Nephron progenitor cell (in vitro differentiated cells): ENCODE measurements around the gene CCDC81.
"Not testable (repeated sequence)": the region's sequence is repeated elsewhere in the genome, so short reads cannot be mapped to it uniquely, and the experiment has no call there.

Experiments used
- DNase-seq: peaks from one replicate; pipeline ENCODE4 v3.0.0; 2021
- H3K27ac Mint-ChIP-seq: 2 replicates; pipeline ENCODE4 v1.8.0; 2021; ENCODE audit warnings: mild to moderate bottlenecking, moderate library complexity, mixed read lengths
- H3K27me3 Mint-ChIP-seq: 2 replicates; pipeline ENCODE4 v1.8.0; 2021; ENCODE audit warnings: mild to moderate bottlenecking, low read depth, mixed read lengths; ENCODE audit not compliant: poor library complexity
- H3K36me3 Mint-ChIP-seq: 2 replicates; pipeline ENCODE4 v1.8.0; 2021; ENCODE audit warnings: low read depth, mixed read lengths
- H3K4me1 Mint-ChIP-seq: 2 replicates; pipeline ENCODE4 v1.8.0; 2021; ENCODE audit warnings: mixed read lengths
- H3K4me3 Mint-ChIP-seq: 2 replicates; pipeline ENCODE4 v1.8.0; 2021; ENCODE audit warnings: mild to moderate bottlenecking, moderate library complexity, mixed read lengths
- H3K9me3 Mint-ChIP-seq: 2 replicates; pipeline ENCODE4 v1.8.0; 2021; ENCODE audit warnings: mild to moderate bottlenecking, moderate library complexity, mixed read lengths
- TF ChIP-seq, protein P1 (sequence below): fragments of 200-600 bp; sonication (generic); IDR thresholded peaks from 2 replicates; pipeline ENCODE4 v1.5.0; 2021; ENCODE audit warnings: antibody characterized with exemption

The CCDC81 gene

DNA sequence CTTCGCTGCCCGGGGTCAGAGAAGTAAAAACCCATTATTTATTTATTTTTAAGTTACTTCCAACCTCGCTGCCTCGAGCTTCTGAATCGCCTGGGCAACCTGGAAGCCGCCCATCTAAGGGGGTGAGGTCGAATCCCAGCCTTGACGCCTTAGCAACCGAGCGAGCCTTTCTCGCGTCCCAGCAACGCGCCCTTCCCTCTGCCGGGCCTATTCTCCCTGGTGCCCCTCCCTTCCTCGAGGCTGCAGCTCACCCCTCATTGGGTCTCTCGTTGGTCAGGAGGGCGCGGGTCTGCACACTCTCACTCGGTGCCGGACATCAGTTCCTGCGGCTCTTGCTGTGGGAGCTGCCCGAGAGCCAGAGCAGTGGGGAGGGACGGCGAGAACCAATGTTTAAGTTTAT lies at the start of gene CCDC81:
Gene CCDC81 (plus strand): TSS at position 302 of the 400 bp plus-strand sequence. CDS start 277 bp downstream, outside the sequence.
- H3K27ac Mint-ChIP-seq, result no peak within 1 kb of the TSS
- TF ChIP-seq, protein P1, sequence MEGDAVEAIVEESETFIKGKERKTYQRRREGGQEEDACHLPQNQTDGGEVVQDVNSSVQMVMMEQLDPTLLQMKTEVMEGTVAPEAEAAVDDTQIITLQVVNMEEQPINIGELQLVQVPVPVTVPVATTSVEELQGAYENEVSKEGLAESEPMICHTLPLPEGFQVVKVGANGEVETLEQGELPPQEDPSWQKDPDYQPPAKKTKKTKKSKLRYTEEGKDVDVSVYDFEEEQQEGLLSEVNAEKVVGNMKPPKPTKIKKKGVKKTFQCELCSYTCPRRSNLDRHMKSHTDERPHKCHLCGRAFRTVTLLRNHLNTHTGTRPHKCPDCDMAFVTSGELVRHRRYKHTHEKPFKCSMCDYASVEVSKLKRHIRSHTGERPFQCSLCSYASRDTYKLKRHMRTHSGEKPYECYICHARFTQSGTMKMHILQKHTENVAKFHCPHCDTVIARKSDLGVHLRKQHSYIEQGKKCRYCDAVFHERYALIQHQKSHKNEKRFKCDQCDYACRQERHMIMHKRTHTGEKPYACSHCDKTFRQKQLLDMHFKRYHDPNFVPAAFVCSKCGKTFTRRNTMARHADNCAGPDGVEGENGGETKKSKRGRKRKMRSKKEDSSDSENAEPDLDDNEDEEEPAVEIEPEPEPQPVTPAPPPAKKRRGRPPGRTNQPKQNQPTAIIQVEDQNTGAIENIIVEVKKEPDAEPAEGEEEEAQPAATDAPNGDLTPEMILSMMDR, result no peak
- peak within 1 kb of the TSS; percentile 74 for H3K4me3 Mint-ChIP-seq
- H3K27me3 Mint-ChIP-seq, result peaks cover 8% of the 10 kb centered on the region
- H3K4me1 Mint-ChIP-seq, result peaks cover 11% of the 10 kb centered on the region
- peaks cover 21% of the 10 kb centered on the region for H3K9me3 Mint-ChIP-seq
- DNase-seq, result peak; percentile 58
- H3K36me3 Mint-ChIP-seq, result peaks cover 5% of the 10 kb centered on the region

DNA sequence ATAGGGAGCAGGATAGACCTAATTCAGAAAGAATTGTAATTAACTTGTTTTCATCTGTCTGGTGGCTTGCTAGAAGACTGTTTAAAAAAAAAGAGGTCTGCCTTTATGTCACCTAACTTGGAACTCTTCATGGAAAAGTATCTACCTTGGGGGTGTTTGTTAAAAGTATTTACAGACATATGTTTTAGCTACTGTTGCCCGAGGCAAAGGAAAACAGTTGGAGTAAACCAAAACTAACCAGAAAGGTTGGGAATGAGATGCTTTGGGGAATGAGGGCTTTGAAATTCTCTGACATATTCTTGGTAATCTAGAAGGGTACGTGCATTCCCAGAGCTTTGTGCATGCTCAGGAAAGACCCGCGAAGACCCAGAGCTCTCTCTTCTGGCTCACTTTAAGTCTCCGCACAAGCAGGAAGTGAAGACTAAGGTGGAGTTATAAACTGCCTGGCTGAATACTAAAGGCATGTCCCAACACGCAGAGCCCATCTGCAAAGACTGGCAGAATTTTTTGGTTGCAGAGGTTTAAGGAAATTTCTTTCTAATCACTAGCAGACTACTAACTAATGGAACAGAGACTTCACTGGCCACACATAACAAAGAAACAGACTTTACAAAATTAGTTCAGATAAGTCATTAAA lies 39.4 kb upstream of the CCDC81 start:
- Mint-ChIP-seq H3K4me3 (no peak overlapping the region), H3K27me3 (no peaks in the 10 kb centered on the region), H3K9me3 (peaks cover 32% of the 10 kb centered on the region), H3K4me1 (no peaks in the 10 kb centered on the region), H3K27ac (no peak overlapping the region), H3K36me3 (peaks cover 86% of the 10 kb centered on the region)
- no peak for DNase-seq
- TF ChIP-seq, protein P1, result no peak

DNA sequence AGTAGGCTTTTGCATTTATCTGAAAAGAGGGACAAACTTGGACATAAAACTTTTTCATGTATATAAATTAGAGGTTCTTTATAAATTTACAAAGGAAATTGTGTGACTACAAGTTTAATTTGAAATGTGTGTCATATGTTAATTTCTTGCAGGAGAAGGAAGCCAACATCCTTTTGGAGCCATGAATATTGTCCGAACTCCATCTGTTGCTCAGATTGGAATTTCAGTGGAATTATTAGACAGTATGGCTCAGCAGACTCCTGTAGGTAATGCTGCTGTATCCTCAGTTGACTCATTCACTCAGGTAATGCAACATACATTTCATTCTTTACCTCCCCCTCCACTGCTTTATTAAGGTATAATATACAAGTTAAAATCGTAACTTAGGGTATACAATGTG lies 37.5 kb upstream of the CCDC81 start:
- H3K4me3 Mint-ChIP-seq, result no peak overlapping the region
- H3K27me3 Mint-ChIP-seq, result no peaks in the 10 kb centered on the region
- H3K36me3 Mint-ChIP-seq, result peaks cover 93% of the 10 kb centered on the region
- no peak overlapping the region for H3K27ac Mint-ChIP-seq
- TF ChIP-seq, protein P1, result no peak
- no peaks in the 10 kb centered on the region for H3K4me1 Mint-ChIP-seq
- H3K9me3 Mint-ChIP-seq, result peaks cover 32% of the 10 kb centered on the region
- DNase-seq, result no peak

DNA sequence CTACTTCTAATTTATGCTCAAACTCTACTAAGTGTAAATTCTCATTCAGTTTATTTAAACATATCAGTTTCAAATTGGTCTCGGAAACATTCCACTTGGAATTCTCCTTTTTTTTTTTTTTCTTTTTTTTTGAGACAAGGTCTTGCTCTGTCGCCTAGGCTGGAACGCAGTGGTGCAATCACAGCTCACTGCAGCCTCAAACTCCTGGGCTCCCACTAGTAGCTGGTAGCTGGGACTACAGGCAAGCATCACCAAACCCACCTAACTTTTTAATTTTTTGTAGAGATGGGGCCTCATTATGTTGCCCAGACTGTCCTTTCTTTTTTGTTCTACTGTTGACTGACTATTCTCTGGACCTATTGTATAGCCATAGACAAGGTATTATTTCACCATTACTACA lies 33.3 kb upstream of the CCDC81 start:
- TF ChIP-seq, protein P1, result no peak
- Mint-ChIP-seq H3K27me3 (no peaks in the 10 kb centered on the region), H3K9me3 (peaks cover 14% of the 10 kb centered on the region), H3K36me3 (peaks cover 58% of the 10 kb centered on the region), H3K4me1 (no peaks in the 10 kb centered on the region), H3K4me3 (no peak overlapping the region), H3K27ac (no peak overlapping the region)
- no peak for DNase-seq

DNA sequence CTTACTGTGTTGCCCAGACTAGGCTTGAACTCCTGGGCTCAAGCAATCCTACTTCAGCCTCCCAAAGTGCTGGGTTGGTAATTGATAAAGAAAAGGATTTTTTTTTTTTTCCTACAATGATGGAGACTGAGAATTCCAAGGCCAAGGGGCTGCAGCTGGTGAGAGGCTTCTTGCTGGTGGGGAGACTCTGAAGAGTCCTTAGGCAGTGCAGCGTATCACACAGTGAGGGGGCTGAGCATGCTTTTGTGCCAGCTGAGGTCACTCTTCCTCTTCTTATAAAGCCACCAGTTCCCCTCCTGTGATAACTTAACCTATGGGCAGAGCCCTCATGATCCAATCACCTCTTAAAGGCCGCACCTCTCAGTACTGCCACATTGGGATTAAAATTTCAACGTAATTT lies 28.2 kb upstream of the CCDC81 start:
- H3K27me3 Mint-ChIP-seq, result no peaks in the 10 kb centered on the region
- peaks cover 16% of the 10 kb centered on the region for H3K36me3 Mint-ChIP-seq
- peak overlapping the region; percentile 32 for H3K27ac Mint-ChIP-seq
- no peak overlapping the region for H3K4me3 Mint-ChIP-seq
- TF ChIP-seq, protein P1, result no peak
- no peaks in the 10 kb centered on the region for H3K9me3 Mint-ChIP-seq
- H3K4me1 Mint-ChIP-seq, result no peaks in the 10 kb centered on the region
- no peak for DNase-seq

DNA sequence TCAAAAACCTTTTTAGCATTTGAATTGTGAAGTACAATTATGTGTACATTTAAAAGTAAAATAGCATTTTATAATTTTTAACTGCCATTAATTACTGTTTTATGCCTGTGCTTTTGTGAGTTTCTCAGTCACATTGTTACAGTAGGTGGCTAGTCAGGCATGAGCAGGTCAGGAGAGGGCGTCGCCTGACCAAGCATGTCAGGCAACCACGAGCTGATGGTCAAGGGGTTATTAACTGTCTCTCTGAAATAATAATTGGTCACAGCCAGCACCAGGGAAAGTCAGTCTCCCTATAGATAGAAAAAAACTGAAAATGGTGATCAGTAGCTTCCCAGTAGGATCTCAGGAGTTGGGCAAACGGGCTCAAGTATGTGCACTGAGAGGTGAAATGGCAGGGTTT lies 19.4 kb upstream of the CCDC81 start:
- TF ChIP-seq, protein P1, result no peak
- no peak overlapping the region for H3K4me3 Mint-ChIP-seq
- peak; percentile 18 for DNase-seq
- H3K27me3 Mint-ChIP-seq, result no peaks in the 10 kb centered on the region
- H3K4me1 Mint-ChIP-seq, result peaks cover 17% of the 10 kb centered on the region
- no peak overlapping the region for H3K27ac Mint-ChIP-seq
- H3K36me3 Mint-ChIP-seq, result no peaks in the 10 kb centered on the region
- H3K9me3 Mint-ChIP-seq, result no peaks in the 10 kb centered on the region

DNA sequence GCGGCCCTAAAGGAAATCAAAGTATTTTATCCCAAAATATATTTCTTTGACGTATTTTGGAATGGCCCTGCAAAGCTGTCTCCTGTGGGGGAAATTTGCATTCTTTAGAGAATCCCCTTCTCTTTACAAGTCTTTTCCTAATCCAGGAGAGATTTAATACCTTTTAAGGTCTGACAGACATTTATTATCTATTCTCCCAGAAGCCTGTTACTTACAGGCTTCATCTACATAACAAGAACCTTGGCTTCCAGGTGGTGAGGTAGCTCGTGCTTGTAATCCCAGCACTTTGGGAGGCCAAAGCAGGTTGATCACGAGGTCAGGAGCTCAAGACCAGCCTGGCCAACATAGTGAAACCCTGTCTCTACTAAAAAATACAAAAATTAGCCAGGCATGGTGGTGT lies 17.3 kb upstream of the CCDC81 start:
- DNase-seq, H3K27ac Mint-ChIP-seq, H3K36me3 Mint-ChIP-seq, H3K9me3 Mint-ChIP-seq, H3K27me3 Mint-ChIP-seq, H3K4me3 Mint-ChIP-seq: not testable (repeated sequence)
- peaks cover 17% of the 10 kb centered on the region for H3K4me1 Mint-ChIP-seq
